Subcutaneous abdominal adipose tissue (tissue), 5 donors: ENCODE measurements around the gene BARX2.

Source experiments
- H3K27ac ChIP-seq: one replicate; pipeline ENCODE4 v1.7.0; 2013; ENCODE audit warnings: low read depth, mild to moderate bottlenecking, inconsistent platforms, low read length, moderate library complexity
- H3K27me3 ChIP-seq, 5 donors: one replicate each; pipeline ENCODE4 v1.7.0; 2013; ENCODE audit warnings: low read length in 5 of 5, inconsistent platforms in 1 of 5; ENCODE audit not compliant: control insufficient read depth in 5 of 5, insufficient read depth in 4 of 5
- H3K36me3 ChIP-seq, 5 donors: one replicate each; pipeline ENCODE4 v1.7.0; 2013; ENCODE audit warnings: low read length in 5 of 5; ENCODE audit not compliant: control insufficient read depth in 5 of 5, insufficient read depth in 5 of 5
- H3K4me1 ChIP-seq, 5 donors: one replicate each; pipeline ENCODE4 v1.7.0; 2013; ENCODE audit warnings: low read length in 5 of 5, mild to moderate bottlenecking in 3 of 5, moderate library complexity in 1 of 5; ENCODE audit not compliant: control insufficient read depth in 5 of 5, insufficient read depth in 5 of 5
- H3K4me3 ChIP-seq, 5 donors: one replicate each; pipeline ENCODE4 v1.7.0; 2013; ENCODE audit warnings: low read length in 5 of 5, low read depth in 1 of 5
- H3K9ac ChIP-seq, 5 donors: one replicate each; pipeline ENCODE4 v1.7.0; 2013; ENCODE audit warnings: low read length in 5 of 5, mild to moderate bottlenecking in 4 of 5, moderate library complexity in 3 of 5
- H3K9me3 ChIP-seq, 5 donors: one replicate each; pipeline ENCODE4 v1.7.0; 2013; ENCODE audit warnings: low read length in 5 of 5; ENCODE audit not compliant: control insufficient read depth in 5 of 5
- donor health status: healthy.
- donor health status: healthy.
- donor health status: healthy.
- donor health status: healthy.
- donor health status: healthy.

BARX2 gene

GRCh38 chr11:129446572-129446971 lies 70.9 kb downstream of the BARX2 start:
- Histone ChIP-seq H3K9ac (no peak overlapping the region), H3K36me3 (no peaks in the 10 kb centered on the region), H3K4me3 (no peak overlapping the region), H3K27me3 (peaks cover 0 to 3% (median 0%) of the 10 kb centered on the region in 5 donors), H3K27ac (no peak overlapping the region), H3K9me3 (peaks cover 4 to 14% (median 7%) of the 10 kb centered on the region in 5 donors), H3K4me1 (no peaks in the 10 kb centered on the region)

- Histone ChIP-seq H3K27ac (no peak overlapping the region), H3K4me1 (no peaks in the 10 kb centered on the region), H3K9ac (no peak overlapping the region), H3K9me3 (peaks cover 4 to 14% (median 7%) of the 10 kb centered on the region in 5 donors), H3K27me3 (peaks cover 0 to 3% (median 0%) of the 10 kb centered on the region in 5 donors), H3K4me3 (no peak overlapping the region), H3K36me3 (no peaks in the 10 kb centered on the region)
These were observed 72.1 kb downstream of the BARX2 start for GRCh38 chr11:129447654-129448239.

GRCh38 chr11:129451524-129451923 lies 75.9 kb downstream of the BARX2 start:
- Histone ChIP-seq H3K27ac (no peak overlapping the region), H3K4me3 (no peak overlapping the region), H3K4me1 (no peaks in the 10 kb centered on the region)

GRCh38 chr11:129453293-129453721 lies 77.7 kb downstream of the BARX2 start:
- H3K9me3 ChIP-seq, result peaks cover 0 to 7% (median 7%) of the 10 kb centered on the region in 5 donors
- no peaks in the 10 kb centered on the region for H3K4me1 ChIP-seq
- no peaks in the 10 kb centered on the region for H3K36me3 ChIP-seq
- H3K4me3 ChIP-seq, result no peak overlapping the region
- peaks cover 0 to 3% (median 0%) of the 10 kb centered on the region in 5 donors for H3K27me3 ChIP-seq
- no peak overlapping the region for H3K27ac ChIP-seq
- no peak overlapping the region for H3K9ac ChIP-seq

More at GRCh38 chr11:129451524-129451923, 75.9 kb downstream of the BARX2 start:
- peaks cover 4 to 14% (median 7%) of the 10 kb centered on the region in 5 donors for H3K9me3 ChIP-seq
- no peak overlapping the region for H3K9ac ChIP-seq
- H3K36me3 ChIP-seq, result no peaks in the 10 kb centered on the region
- H3K27me3 ChIP-seq, result peaks cover 0 to 6% (median 0%) of the 10 kb centered on the region in 5 donors

GRCh38 chr11:129455101-129455500 lies 79.5 kb downstream of the BARX2 start:
- no peak overlapping the region for H3K9ac ChIP-seq
- H3K4me3 ChIP-seq, result no peak overlapping the region
- no peaks in the 10 kb centered on the region for H3K36me3 ChIP-seq
- no peaks in the 10 kb centered on the region for H3K9me3 ChIP-seq
- no peaks in the 10 kb centered on the region for H3K4me1 ChIP-seq
- no peak overlapping the region for H3K27ac ChIP-seq
- peaks cover 0 to 7% (median 3%) of the 10 kb centered on the region in 5 donors for H3K27me3 ChIP-seq

GRCh38 chr11:129455756-129456655 lies 80.4 kb downstream of the BARX2 start:
- Histone ChIP-seq H3K9me3 (no peaks in the 10 kb centered on the region), H3K9ac (no peak overlapping the region)

GRCh38 chr11:129457321-129457720 lies 81.7 kb downstream of the BARX2 start:
- Histone ChIP-seq H3K27me3 (peaks cover 0 to 7% (median 3%) of the 10 kb centered on the region in 5 donors), H3K9ac (no peak overlapping the region), H3K4me3 (no peak overlapping the region), H3K27ac (no peak overlapping the region), H3K9me3 (no peaks in the 10 kb centered on the region), H3K4me1 (no peaks in the 10 kb centered on the region), H3K36me3 (no peaks in the 10 kb centered on the region)

More at GRCh38 chr11:129455756-129456655, 80.4 kb downstream of the BARX2 start:
- Histone ChIP-seq H3K27ac (no peak overlapping the region), H3K4me3 (no peak overlapping the region), H3K27me3 (peaks cover 0 to 7% (median 3%) of the 10 kb centered on the region in 5 donors), H3K36me3 (no peaks in the 10 kb centered on the region), H3K4me1 (no peaks in the 10 kb centered on the region)

- H3K27ac ChIP-seq, result no peak overlapping the region
- no peaks in the 10 kb centered on the region for H3K4me1 ChIP-seq
- no peaks in the 10 kb centered on the region for H3K9me3 ChIP-seq
- H3K27me3 ChIP-seq, result peaks cover 0 to 7% (median 3%) of the 10 kb centered on the region in 5 donors
- H3K9ac ChIP-seq, result no peak overlapping the region
- no peak overlapping the region for H3K4me3 ChIP-seq
- H3K36me3 ChIP-seq, result no peaks in the 10 kb centered on the region
These were observed 82.6 kb downstream of the BARX2 start for GRCh38 chr11:129458278-129458677.

- no peak overlapping the region for H3K27ac ChIP-seq
- peaks cover 0 to 5% (median 3%) of the 10 kb centered on the region in 5 donors for H3K27me3 ChIP-seq
These were observed 83.3 kb downstream of the BARX2 start for GRCh38 chr11:129458756-129459535.

More at GRCh38 chr11:129458756-129459535, 83.3 kb downstream of the BARX2 start:
- Histone ChIP-seq H3K9me3 (no peaks in the 10 kb centered on the region), H3K4me3 (no peak overlapping the region), H3K9ac (no peak overlapping the region), H3K4me1 (no peaks in the 10 kb centered on the region), H3K36me3 (no peaks in the 10 kb centered on the region)
